ENCODE results near the gene ZNF830.
"Not testable (repeated sequence)": the region's sequence is repeated elsewhere in the genome, so short reads cannot be mapped to it uniquely, and the experiment has no call there.

Gene ZNF830

DNA sequence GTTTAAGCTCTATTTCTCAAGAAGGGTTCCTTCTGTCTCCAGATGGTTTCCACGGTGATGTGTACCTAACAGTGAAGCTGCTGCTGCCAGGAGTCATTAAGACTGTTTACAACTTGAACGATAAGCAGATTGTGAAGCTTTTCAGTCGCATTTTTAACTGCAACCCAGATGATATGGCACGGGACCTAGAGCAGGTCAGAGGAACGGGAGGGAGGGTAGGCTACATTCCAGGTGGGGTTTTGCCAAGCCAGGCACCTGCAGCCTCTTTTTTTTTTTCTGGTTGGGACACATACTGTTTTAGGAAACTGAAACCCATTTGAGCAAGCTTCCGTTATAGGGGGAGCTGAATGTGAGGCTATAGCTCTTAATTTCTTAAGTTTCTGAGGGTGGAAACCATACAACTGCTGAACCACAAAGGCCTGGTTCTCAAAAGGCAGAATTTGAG lies 29.6 kb downstream of the ZNF830 start:
- DNase-seq (ENCODE audit: low read depth, low spot score): no peak

- no peak for DNase-seq (ENCODE audit: low read depth, low spot score)
Measured at GRCh38 chr17:34991606-34992005, 30.3 kb downstream of the ZNF830 start.

GRCh38 chr17:34993031-34993430 lies 31.7 kb downstream of the ZNF830 start:
- DNase-seq (ENCODE audit: low read depth, low spot score): no peak

DNA sequence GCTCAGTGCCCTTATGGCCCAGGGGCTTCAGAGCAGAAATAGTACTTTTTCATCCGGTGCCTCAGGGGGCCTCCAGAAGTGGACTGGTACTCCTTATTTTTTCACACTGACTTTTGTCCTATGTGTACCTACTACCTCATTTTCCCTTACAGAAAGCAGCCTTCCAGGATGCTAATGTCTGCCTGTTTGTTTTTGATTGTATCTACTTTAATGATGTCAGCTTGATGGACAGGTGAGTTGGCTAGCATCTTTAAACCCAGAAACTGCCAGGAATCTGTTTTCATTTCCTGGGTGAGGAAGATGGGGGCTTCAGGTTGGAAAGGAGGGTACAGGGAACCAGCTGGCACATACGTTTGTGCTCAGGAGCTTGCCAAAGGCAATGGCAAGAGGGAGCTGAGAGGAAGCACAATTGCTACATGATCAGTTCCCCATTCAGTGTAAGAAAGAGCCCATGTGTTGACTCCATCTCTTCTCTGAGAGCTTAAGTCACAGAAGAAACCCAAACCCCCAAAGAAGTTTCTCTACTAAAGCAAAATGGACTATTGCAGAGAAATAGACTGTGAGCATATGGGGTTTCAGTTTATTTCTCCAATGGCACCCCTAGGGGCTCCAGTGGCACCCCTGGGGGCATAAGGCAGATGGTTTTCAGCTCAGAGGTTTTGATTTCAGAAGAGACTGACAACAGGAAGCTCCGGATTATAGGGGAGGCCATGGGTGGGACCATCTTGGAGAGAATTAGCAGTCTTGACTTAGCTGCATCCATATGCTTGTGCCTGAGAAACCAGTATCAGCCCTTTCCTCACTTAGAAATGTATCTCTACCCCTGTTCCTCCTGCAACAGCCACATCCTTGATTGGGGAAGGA lies 35.3 kb downstream of the ZNF830 start:
- no peak for DNase-seq (ENCODE audit: low read depth, low spot score)

DNA sequence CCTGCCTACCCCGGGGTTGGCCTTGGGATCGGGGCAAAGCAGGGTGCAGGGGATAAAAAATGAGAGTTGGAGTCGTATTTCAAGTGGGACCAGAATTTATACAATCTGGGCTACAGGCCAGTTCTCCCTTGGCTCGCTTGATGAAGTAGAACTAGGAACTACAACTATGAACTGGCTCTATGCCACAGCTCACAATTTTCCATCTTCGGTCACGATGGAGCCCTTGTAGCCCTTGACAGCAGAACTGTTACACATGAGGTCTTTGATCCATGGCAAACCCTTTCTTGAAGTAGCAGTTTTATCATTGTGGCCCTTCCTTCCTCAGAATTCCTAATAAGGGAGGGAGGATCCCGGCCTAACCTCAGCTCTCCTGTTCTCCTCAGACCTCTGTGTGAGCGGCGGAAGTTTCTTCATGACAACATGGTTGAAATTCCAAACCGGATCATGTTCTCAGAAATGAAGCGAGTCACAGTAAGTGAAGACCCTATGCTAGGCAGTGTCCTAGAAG lies 36.1 kb downstream of the ZNF830 start:
- DNase-seq (ENCODE audit: low read depth, low spot score): no peak

DNA sequence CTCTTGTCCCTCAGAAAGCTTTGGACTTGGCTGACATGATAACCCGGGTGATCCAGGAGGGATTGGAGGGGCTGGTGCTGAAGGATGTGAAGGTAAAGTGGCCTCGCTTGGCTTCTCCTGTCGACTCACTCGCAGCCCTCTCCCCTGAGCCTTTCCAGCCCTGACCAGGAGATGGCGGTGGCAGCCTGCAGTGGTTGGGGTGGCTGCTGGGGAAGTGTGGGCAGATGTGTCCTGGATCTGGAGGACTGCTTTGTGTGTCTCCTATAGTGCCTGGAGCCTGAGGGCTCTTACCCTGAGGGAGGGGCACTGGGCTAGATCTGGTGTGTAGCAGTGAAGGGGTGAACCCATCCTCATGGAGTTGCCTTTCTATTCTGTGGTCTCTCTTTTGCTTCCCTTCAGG lies 36.9 kb downstream of the ZNF830 start:
- no peak for DNase-seq (ENCODE audit: low read depth, low spot score)

DNA sequence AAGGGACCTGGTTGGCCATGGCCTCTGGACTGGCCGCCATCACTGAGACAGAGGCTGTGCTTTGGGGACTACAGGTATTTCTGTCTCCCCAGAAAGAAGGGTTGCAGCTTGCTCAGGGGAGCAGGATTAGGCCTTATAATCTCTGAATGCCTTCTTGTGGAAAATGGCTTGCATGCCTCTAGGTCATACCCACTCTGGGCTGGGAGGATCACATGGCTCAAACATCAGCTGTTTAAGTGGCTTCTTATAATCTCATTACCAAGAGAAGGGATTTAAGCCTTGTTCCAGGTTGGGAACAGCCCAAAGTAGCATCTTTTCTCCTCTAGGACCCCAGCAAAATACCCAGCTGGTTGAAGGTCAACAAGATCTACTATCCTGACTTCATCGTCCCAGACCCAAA lies 38.1 kb downstream of the ZNF830 start:
- DNase-seq (ENCODE audit: low read depth, low spot score): no peak

DNA sequence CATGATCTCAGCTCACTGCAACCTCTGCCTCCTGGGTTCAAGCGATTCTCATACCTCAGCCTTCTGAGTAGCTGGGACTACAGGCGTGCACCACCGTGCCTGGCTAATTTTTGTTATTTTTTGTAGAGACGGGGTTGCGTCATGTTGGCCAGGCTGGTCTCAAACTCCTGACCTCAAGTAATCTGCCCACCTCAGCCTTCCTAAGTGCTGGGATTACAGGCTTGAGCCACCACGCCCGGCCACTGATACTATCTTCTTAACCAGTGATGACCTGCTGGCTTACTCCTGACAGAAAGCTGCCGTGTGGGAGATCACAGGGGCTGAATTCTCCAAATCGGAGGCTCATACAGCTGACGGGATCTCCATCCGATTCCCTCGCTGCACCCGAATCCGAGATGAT lies 39.6 kb downstream of the ZNF830 start:
- not testable (repeated sequence) for DNase-seq (ENCODE audit: low read depth, low spot score)

DNA sequence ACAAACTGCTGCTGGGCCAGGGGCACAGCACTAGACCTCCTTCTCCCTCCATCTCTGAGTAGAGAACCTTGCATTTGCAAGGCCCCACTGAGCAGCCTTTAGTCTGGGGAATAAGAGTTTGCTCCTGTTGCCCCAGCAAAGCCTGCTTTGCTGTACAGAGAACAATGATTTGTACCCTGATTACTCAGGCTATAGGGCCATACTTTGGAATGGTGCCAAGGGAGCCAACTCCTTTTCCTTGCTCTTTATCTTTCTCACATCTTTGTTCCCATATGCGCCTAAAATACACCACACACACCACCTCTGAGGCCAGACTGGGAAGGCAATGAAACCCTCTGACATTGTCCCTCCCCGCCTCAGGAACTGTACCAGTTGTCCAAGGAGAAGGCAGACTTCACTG lies 40.2 kb downstream of the ZNF830 start:
- DNase-seq (ENCODE audit: low read depth, low spot score): no peak

DNA sequence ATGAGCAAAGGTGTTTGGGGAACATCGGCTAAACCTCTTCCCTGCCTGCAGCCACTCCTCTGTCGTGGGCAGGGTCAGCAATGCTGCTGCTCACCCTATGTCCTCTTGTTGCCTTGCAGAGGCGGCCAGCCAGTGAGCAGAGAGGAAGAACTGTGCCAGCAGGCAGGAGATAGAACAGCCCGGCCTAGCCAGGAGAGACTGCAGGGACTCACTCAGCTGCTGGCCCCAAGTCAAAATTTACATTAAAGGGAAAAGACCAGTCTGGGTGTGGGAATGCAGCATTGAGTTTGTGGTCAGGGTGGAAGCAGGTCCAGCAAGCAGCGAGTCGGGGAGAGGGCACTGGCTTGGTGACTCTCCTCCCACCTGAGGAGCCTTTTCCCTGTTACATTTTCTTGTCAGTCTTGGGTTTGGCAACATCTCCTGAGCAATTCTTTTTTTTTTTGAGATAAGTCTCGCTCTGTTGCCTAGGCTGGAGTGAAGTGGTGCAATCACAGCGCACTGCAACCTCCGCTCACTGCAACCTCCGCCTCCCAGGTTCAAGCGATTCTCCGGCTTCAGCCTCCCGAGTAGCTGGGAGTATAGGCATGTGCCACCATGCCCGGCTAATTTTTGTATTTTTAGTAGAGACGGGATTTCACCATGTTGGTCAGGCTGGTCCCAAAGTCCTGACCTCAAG lies 41.7 kb downstream of the ZNF830 start:
- DNase-seq (ENCODE audit: low read depth, low spot score): no peak

GRCh38 chr17:35003778-35004177 lies 42.4 kb downstream of the ZNF830 start:
- DNase-seq (ENCODE audit: low read depth, low spot score): no peak

- no peak for DNase-seq (ENCODE audit: low read depth, low spot score)
Measured at GRCh38 chr17:35006345-35006744, 45.0 kb downstream of the ZNF830 start.

GRCh38 chr17:35006961-35007360 lies 45.6 kb downstream of the ZNF830 start:
- no peak for DNase-seq (ENCODE audit: low read depth, low spot score)

DNA sequence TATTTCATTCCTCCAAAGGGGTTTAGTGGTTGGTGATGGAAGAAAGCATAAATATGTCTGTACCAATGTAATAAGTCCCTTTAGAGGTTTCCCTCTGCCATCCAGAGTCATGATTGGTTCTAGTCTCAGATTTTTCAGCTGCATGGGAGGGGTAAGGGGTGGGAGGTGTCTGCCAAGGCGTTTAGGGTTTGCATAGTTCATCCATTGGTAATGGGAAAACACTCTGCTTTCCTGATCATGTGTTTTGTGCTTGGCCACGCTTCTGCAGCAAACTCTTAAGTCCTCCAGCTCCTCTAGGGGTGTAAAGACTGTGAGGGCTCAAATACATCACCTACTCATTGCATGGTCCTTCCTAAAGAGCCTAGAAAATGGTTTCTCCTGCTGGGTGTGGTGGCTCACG lies 48.8 kb downstream of the ZNF830 start:
- DNase-seq (ENCODE audit: low read depth, low spot score): no peak

DNA sequence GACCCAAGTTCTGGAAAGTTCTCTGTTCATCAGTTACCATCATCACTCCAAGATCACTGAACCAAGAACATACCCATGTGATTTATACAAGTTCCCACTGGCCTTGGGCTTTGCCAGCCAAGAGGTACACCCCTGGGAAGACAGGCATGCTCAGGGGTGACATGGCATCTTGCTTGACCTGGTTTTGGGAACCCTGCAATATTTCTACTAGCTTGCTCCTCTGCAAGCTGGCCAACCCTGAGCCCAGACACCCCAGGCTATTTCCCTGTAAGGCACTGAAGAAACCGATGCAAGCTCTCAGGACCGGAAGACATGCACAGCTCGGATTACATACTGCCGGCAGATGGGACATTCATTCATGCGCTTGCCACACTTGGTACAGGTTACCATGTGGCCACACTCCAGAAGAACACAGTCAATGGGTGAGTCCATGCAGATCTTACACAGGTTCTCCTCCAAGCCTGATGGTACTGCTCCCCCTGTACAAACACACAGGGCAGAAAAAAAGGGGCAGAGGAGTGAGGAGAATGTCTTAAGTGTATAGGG lies 50.4 kb downstream of the ZNF830 start:
- DNase-seq (ENCODE audit: low read depth, low spot score): no peak
